ENCODE measurements around the gene SIPA1L3. TPM values are rescaled to one million over a fixed set of nuclear protein-coding genes. Genes with fewer than 3 reads are reported as not detected.

SIPA1L3 gene
- total and polyA plus RNA-seq, 2 of the 13 experiments (the other 11 are each of a cell fraction or from before 2014, with no cell fraction given) = 5.5 to 7.7 TPM

DNA sequence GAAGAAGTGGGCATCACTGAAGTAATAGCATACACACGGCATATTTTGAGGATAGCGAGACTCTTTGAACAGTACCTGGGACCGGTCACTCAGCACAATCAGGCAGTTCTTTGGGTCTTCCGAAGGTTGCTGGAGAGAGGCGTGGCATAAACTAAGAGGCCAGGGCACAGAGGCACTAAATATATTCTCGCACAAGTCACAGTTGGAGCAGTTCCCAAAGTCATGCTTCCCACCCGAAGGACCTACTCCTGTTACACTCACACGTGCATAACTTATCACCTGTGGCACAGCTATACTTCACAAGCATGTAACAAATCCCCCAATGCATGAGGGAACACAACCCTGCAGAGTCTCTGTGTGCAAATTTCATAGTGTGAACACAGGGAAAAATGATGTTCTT is 10.8 kb upstream of the SIPA1L3 start (continued):
- no peak for TF ChIP-seq SNAI1 (CRISPR knock-in tag; IDR thresholded peaks at IDR 0.05; ENCODE audit: borderline replicate concordance)

DNA sequence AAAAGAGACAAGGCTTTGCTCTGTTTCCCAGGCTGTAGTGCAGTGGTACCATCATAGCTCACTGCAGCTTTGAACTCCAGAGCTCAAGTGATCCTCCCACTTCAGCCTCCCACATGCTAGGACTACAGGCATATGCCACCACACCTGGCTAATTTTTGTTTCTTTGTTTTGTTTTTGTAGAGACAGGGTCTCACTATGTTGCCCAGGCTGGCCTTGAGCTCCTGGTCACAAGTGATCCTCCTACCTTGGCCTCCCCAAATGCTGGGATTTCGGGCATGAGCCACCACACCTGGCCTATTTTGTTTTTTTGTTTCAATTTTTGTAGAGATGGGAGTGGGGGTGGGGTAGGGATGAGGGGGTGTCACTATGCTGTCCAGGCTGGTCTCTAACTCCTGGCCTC is 7.6 kb upstream of the SIPA1L3 start:
- Histone ChIP-seq H4K20me1 (ENCODE audit: insufficient read depth, low read length) (no peaks in the 10 kb centered on the region), H3K36me3 (replicated peaks in 1 of 2; ENCODE audit: control insufficient read depth in 1 of 2, insufficient read depth in 2 of 2, low read length in 2 of 2) (no peaks in the 10 kb centered on the region), H3K4me2 (ENCODE audit: low read depth, low read length) (no peak overlapping the region), H3K4me1 (ENCODE audit: insufficient read depth, low read length) (no peaks in the 10 kb centered on the region), H2AFZ (ENCODE audit: low read length) (no peak overlapping the region), H3K9ac (ENCODE audit: insufficient read depth, low read depth, low read length) (no peak overlapping the region), H3K4me3 (replicated peaks in 1 of 3; ENCODE audit: insufficient read depth in 1 of 3, low read depth in 2 of 3, low read length in 3 of 3) (no peak overlapping the region), H3K79me2 (ENCODE audit: insufficient read depth, low read length) (no peaks in the 10 kb centered on the region), H3K27me3 (ENCODE audit: control insufficient read depth in 1 of 2, insufficient read depth in 2 of 2, low read length in 2 of 2) (peaks cover 0 to 3% of the 10 kb centered on the region in 2 experiments; a peak in 1 of 5 replicates), H3K27ac (ENCODE audit: extremely low read length, insufficient read depth, low read length) (no peak overlapping the region), H3K9me3 (ENCODE audit: low read length) (no peaks in the 10 kb centered on the region)
- intact Hi-C loops (cut with micrococcal nuclease; ENCODE audit: unreplicated experiment) = loop anchor here (2.0 kb wide), 1 partner anchor 325 kb away; the partner anchor contains the start of gene DPF1
- in situ Hi-C loops (cut with HindIII; ENCODE audit: extremely low pct_ligation_motif_present, low pct_unique_long_range_greater_than_20kb) = no loop called here
- FAIRE-seq (no peak), DNase-seq (ENCODE audit: low spot score) (no peak), ATAC-seq (no peak)
- TF ChIP-seq ZNF121 (CRISPR knock-in tag; IDR thresholded peaks at IDR 0.05) (peak; percentile 75), ZNF543 (CRISPR knock-in tag; IDR thresholded peaks at IDR 0.05) (no peak)
- ChIA-PET POLR2A (no interaction called here), CTCF (ENCODE audit: low intra/inter-chr PET ratio, low total read pairs) (interaction anchor here (1.8 kb wide), 1 partner anchor 196 kb away, joined by 11 read pairs; no protein-coding TSS in a partner anchor)
- BruUV-seq (replicated peaks) = no TSS peak
- 0% methylated on average over 1 of the region's 1 CpG for WGBS (ENCODE audit: low lambda C conversion rate)

DNA sequence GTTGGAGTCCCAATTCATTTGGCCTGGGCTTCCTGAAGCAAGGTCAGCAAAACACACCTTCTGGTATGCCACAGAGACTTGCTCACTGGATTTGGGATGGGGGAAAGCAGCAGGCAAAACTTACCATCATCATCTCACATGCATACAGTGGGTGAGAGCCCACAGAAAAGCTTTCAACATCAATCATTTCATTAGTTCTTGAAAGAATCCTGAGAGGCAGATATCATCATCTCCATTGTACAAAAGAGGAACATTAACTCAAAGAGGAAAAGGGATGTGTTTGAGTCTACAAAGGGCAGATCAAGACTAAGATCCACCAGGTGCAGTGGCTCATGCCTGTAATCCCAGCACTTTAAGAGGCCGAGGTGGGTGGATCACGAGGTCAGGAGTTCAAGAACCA is 7.0 kb upstream of the SIPA1L3 start:
- Histone ChIP-seq H3K79me2 (ENCODE audit: insufficient read depth, low read length) (no peaks in the 10 kb centered on the region), H3K9me3 (ENCODE audit: low read length) (no peaks in the 10 kb centered on the region), H3K4me2 (ENCODE audit: low read depth, low read length) (no peak overlapping the region), H3K4me3 (replicated peaks in 1 of 3; ENCODE audit: insufficient read depth in 1 of 3, low read depth in 2 of 3, low read length in 3 of 3) (no peak overlapping the region), H3K27me3 (ENCODE audit: control insufficient read depth in 1 of 2, insufficient read depth in 2 of 2, low read length in 2 of 2) (peaks cover 0 to 3% of the 10 kb centered on the region in 2 experiments; a peak in 1 of 5 replicates), H3K36me3 (replicated peaks in 1 of 2; ENCODE audit: control insufficient read depth in 1 of 2, insufficient read depth in 2 of 2, low read length in 2 of 2) (no peaks in the 10 kb centered on the region), H2AFZ (ENCODE audit: low read length) (no peak overlapping the region), H4K20me1 (ENCODE audit: insufficient read depth, low read length) (no peaks in the 10 kb centered on the region), H3K27ac (ENCODE audit: extremely low read length, insufficient read depth, low read length) (no peak overlapping the region), H3K9ac (ENCODE audit: insufficient read depth, low read depth, low read length) (no peak overlapping the region), H3K4me1 (ENCODE audit: insufficient read depth, low read length) (no peaks in the 10 kb centered on the region)
- 0% methylated on average over 2 of the region's 2 CpGs for WGBS (ENCODE audit: low lambda C conversion rate)
- intact Hi-C loops (cut with micrococcal nuclease; ENCODE audit: unreplicated experiment) (loop anchor here (2.0 kb wide), 1 partner anchor 325 kb away; the partner anchor contains the start of gene DPF1), in situ Hi-C loops (cut with HindIII; ENCODE audit: extremely low pct_ligation_motif_present, low pct_unique_long_range_greater_than_20kb) (loop anchor here (5.0 kb wide), 2 partner anchors 87 to 172 kb away; no protein-coding TSS in a partner anchor)
- ChIA-PET POLR2A (no interaction called here), CTCF (ENCODE audit: low intra/inter-chr PET ratio, low total read pairs) (interaction anchor here (1.8 kb wide), 1 partner anchor 196 kb away, joined by 11 read pairs; no protein-coding TSS in a partner anchor)
- no peak for ATAC-seq
- TF ChIP-seq, protein P1, sequence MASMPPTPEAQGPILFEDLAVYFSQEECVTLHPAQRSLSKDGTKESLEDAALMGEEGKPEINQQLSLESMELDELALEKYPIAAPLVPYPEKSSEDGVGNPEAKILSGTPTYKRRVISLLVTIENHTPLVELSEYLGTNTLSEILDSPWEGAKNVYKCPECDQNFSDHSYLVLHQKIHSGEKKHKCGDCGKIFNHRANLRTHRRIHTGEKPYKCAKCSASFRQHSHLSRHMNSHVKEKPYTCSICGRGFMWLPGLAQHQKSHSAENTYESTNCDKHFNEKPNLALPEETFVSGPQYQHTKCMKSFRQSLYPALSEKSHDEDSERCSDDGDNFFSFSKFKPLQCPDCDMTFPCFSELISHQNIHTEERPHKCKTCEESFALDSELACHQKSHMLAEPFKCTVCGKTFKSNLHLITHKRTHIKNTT (CRISPR knock-in tag; IDR thresholded peaks at IDR 0.05) = no peak
- 0 out of 4 replicates have a peak, but pooled peaks have one; percentile 13 to 28 for TF ChIP-seq MAFK (conservative IDR thresholded peaks at IDR 0.05 in 1 of 2, IDR thresholded peaks at IDR 0.05 in 1 of 2; ENCODE audit: low read length in 2 of 2)
- DNase-seq (ENCODE audit: low spot score) = no peak
- no TSS peak for BruUV-seq (replicated peaks)
- FAIRE-seq = no peak
